T-helper 22 cell (primary cell): ENCODE data around the gene EMP2.
"Not testable (repeated sequence)": the region's sequence is repeated elsewhere in the genome, so short reads cannot be mapped to it uniquely, and the experiment has no call there.

Experiments used
- DNase-seq: peaks from one replicate; pipeline ENCODE4 v3.0.0-alpha.2; 2020; ENCODE audit warnings: low read depth

EMP2 gene

GRCh38 chr16:10579965-10580882, at the start of gene EMP2:
Gene EMP2, minus strand, starts transcription at chr16:10580598. Its CDS starts 32,981 bp downstream, at chr16:10547617.
- no peak for DNase-seq

GRCh38 chr16:10629592-10629963, 49.2 kb upstream of the EMP2 start:
- no peak for DNase-seq

GRCh38 chr16:10625595-10626357, 45.4 kb upstream of the EMP2 start:
- DNase-seq = no peak

GRCh38 chr16:10624527-10624926, 44.1 kb upstream of the EMP2 start:
- DNase-seq = no peak

GRCh38 chr16:10623059-10623458, 42.7 kb upstream of the EMP2 start:
- DNase-seq = no peak

GRCh38 chr16:10622036-10622921, 41.9 kb upstream of the EMP2 start:
- no peak for DNase-seq

- DNase-seq = not testable (repeated sequence)
Measured at GRCh38 chr16:10621216-10621949, 41.0 kb upstream of the EMP2 start.

- DNase-seq = no peak
Measured at GRCh38 chr16:10620120-10620519, 39.7 kb upstream of the EMP2 start.

GRCh38 chr16:10619271-10619849, 39.0 kb upstream of the EMP2 start:
- no peak for DNase-seq

GRCh38 chr16:10618710-10619209, 38.4 kb upstream of the EMP2 start:
- DNase-seq = no peak

- DNase-seq = no peak
Measured at GRCh38 chr16:10617662-10618420, 37.4 kb upstream of the EMP2 start.

- DNase-seq = no peak
Measured at GRCh38 chr16:10616756-10617640, 36.6 kb upstream of the EMP2 start.

- DNase-seq = no peak
Measured at GRCh38 chr16:10616419-10616755, 36.0 kb upstream of the EMP2 start.

GRCh38 chr16:10614685-10615084, 34.3 kb upstream of the EMP2 start:
- DNase-seq = no peak

GRCh38 chr16:10613785-10614485, 33.5 kb upstream of the EMP2 start:
- no peak for DNase-seq

- DNase-seq = no peak
Measured at GRCh38 chr16:10612649-10613179, 32.3 kb upstream of the EMP2 start.

- DNase-seq = no peak
Measured at GRCh38 chr16:10611825-10612342, 31.5 kb upstream of the EMP2 start.
